DND-41 (cell line): ENCODE data around the gene PLA2G15.

Experiments
- ATAC-seq: fragments of 200-7000 bp; cut with Tn5 transposase; 3 replicates; pipeline ENCODE4 v1.9.1; 2021; ENCODE audit warnings: low read depth; ENCODE audit not compliant: insufficient read depth
- DNase-seq: peaks from one replicate; pipeline ENCODE4 v3.0.0-alpha.2; 2020
- H2AFZ ChIP-seq: 2 replicates; pipeline ENCODE4 v1.6.0; 2012; ENCODE audit warnings: low read depth, low read length
- H3K27ac ChIP-seq: 2 replicates; pipeline ENCODE4 v1.5.1; 2012; ENCODE audit warnings: low read length, inconsistent platforms
- H3K27me3 ChIP-seq: fragments of 200-600 bp; sonication (generic); 2 replicates; pipeline ENCODE4 v1.6.0; 2012; ENCODE audit warnings: low read length, mild to moderate bottlenecking, inconsistent platforms; ENCODE audit not compliant: insufficient read depth, poor library complexity
- H3K36me3 ChIP-seq: 2 replicates; pipeline ENCODE4 v1.5.1; 2012; ENCODE audit warnings: low read length, inconsistent platforms; ENCODE audit not compliant: insufficient read depth
- H3K4me1 ChIP-seq: 2 replicates; pipeline ENCODE4 v1.5.1; 2012; ENCODE audit warnings: mild to moderate bottlenecking, low read length; ENCODE audit not compliant: insufficient read depth
- H3K4me2 ChIP-seq: 2 replicates; pipeline ENCODE4 v1.6.0; 2012; ENCODE audit warnings: mild to moderate bottlenecking, moderate library complexity, low read length, inconsistent platforms; ENCODE audit not compliant: insufficient read depth
- H3K4me3 ChIP-seq, 2 experiments: fragments of 200-600 bp in 1 of 2; shearing (Covaris generic) in 1 of 2; 2 replicates each; pipeline ENCODE4 v1.5.1; 2012 to 2016; ENCODE audit warnings: inconsistent platforms in 2 of 2, low read length in 2 of 2, mild to moderate bottlenecking in 2 of 2, low read depth in 1 of 2, moderate library complexity in 1 of 2
- H3K79me2 ChIP-seq: 2 replicates; pipeline ENCODE4 v1.6.0; 2012; ENCODE audit warnings: low read length, inconsistent platforms; ENCODE audit not compliant: insufficient read depth
- H3K9ac ChIP-seq: 2 replicates; pipeline ENCODE4 v1.6.0; 2012; ENCODE audit warnings: low read depth, mild to moderate bottlenecking, inconsistent platforms, low read length, moderate library complexity
- H3K9me3 ChIP-seq: 2 replicates; pipeline ENCODE4 v1.5.1; 2012; ENCODE audit warnings: low read length, moderate library complexity, mild to moderate bottlenecking, inconsistent platforms; ENCODE audit not compliant: insufficient read depth, severe bottlenecking
- H4K20me1 ChIP-seq: 2 replicates; pipeline ENCODE4 v1.6.0; 2012; ENCODE audit warnings: low read length; ENCODE audit not compliant: insufficient read depth
- CTCF ChIP-seq: IDR thresholded peaks from 2 replicates; pipeline ENCODE4 v1.5.1; 2012; ENCODE audit warnings: borderline replicate concordance, low read length, moderate library complexity, mild to moderate bottlenecking; ENCODE audit not compliant: poor library complexity, severe bottlenecking; ENCODE audit errors: extremely low read depth
- EZH2 ChIP-seq: IDR thresholded peaks from 3 replicates; pipeline ENCODE4 v1.6.1; 2012; ENCODE audit warnings: borderline replicate concordance, low read depth, mild to moderate bottlenecking, moderate library complexity, low read length, inconsistent platforms; ENCODE audit not compliant: severe bottlenecking

The PLA2G15 gene

GRCh38 chr16:68235108-68235886 lies 9.9 kb upstream of the PLA2G15 start:
- Histone ChIP-seq H3K4me3 (no peak overlapping the region), H3K36me3 (peaks cover 17% of the 10 kb centered on the region), H2AFZ (no peak overlapping the region), H3K27me3 (no peaks in the 10 kb centered on the region), H3K9ac (no peak overlapping the region), H3K9me3 (no peaks in the 10 kb centered on the region), H3K4me1 (0 out of 2 replicates have a peak, but pooled peaks cover 3% of the 10 kb centered on the region), H3K27ac (no peak overlapping the region), H3K4me2 (no peak overlapping the region), H3K79me2 (no peaks in the 10 kb centered on the region), H4K20me1 (peaks cover 3% of the 10 kb centered on the region)
- no peak for TF ChIP-seq CTCF
- TF ChIP-seq EZH2: no peak
- DNase-seq (no peak), ATAC-seq (no peak)

GRCh38 chr16:68235887-68236136 lies 9.4 kb upstream of the PLA2G15 start, which contains the start of gene ESRP2:
Gene ESRP2 (minus strand): TSS chr16:68236127. CDS start chr16:68236045, 82 bp downstream.
- H2AFZ ChIP-seq: no peak within 1 kb of the TSS
- no peaks in the 10 kb centered on the region for H4K20me1 ChIP-seq
- DNase-seq (no peak), ATAC-seq (no peak)
- H3K9me3 ChIP-seq: no peaks in the 10 kb centered on the region
- H3K27me3 ChIP-seq: no peaks in the 10 kb centered on the region
- H3K9ac ChIP-seq: no peak within 1 kb of the TSS
- TF ChIP-seq CTCF (no peak), EZH2 (no peak)
- no peak within 1 kb of the TSS for H3K27ac ChIP-seq
- no peak within 1 kb of the TSS for H3K4me2 ChIP-seq
- H3K4me1 ChIP-seq: 0 out of 2 replicates have a peak, but pooled peaks cover 3% of the 10 kb centered on the region
- H3K79me2 ChIP-seq: no peaks in the 10 kb centered on the region
- peaks cover 12% of the 10 kb centered on the region for H3K36me3 ChIP-seq
- H3K4me3 ChIP-seq: no peak within 1 kb of the TSS

GRCh38 chr16:68236137-68236825 lies 8.9 kb upstream of the PLA2G15 start:
- Histone ChIP-seq H3K27ac (no peak overlapping the region), H3K4me3 (no peak overlapping the region), H3K9ac (no peak overlapping the region), H4K20me1 (no peaks in the 10 kb centered on the region), H3K27me3 (no peaks in the 10 kb centered on the region), H3K4me2 (no peak overlapping the region), H3K79me2 (no peaks in the 10 kb centered on the region), H3K36me3 (peaks cover 7% of the 10 kb centered on the region), H3K9me3 (no peaks in the 10 kb centered on the region), H2AFZ (no peak overlapping the region), H3K4me1 (0 out of 2 replicates have a peak, but pooled peaks cover 3% of the 10 kb centered on the region)
- ATAC-seq (no peak), DNase-seq (no peak)
- no peak for TF ChIP-seq EZH2
- TF ChIP-seq CTCF: no peak
